H9 (cell line): ENCODE results near the gene CDK17. TPM values are rescaled to one million over a fixed set of nuclear protein-coding genes. Genes with fewer than 3 reads are reported as not detected.

ENCODE experiments used
- DNase-seq: peaks from one replicate; pipeline ENCODE4 v3.0.0-alpha.2; 2017
- H2AFZ ChIP-seq: one replicate; pipeline ENCODE4 v1.6.1; 2013; ENCODE audit warnings: mild to moderate bottlenecking, low read length, control low read depth, moderate library complexity
- H2AK5ac ChIP-seq: 2 replicates; pipeline ENCODE4 v1.6.1; 2013; ENCODE audit warnings: low read length, control low read depth, mixed read lengths; ENCODE audit not compliant: insufficient read length
- H2BK120ac ChIP-seq: one replicate; pipeline ENCODE4 v1.6.1; 2013; ENCODE audit warnings: low read depth, mild to moderate bottlenecking, low read length, control low read depth, inconsistent platforms; ENCODE audit not compliant: poor library complexity, severe bottlenecking
- H2BK12ac ChIP-seq: 2 replicates; pipeline ENCODE4 v1.6.1; 2013; ENCODE audit warnings: low read length, control low read depth, mixed read lengths, low read depth; ENCODE audit not compliant: insufficient read length
- H2BK15ac ChIP-seq: 2 replicates; pipeline ENCODE4 v1.6.1; 2013; ENCODE audit warnings: low read depth, low read length, control low read depth
- H2BK20ac ChIP-seq: one replicate; pipeline ENCODE4 v1.6.1; 2013; ENCODE audit warnings: low read depth, mild to moderate bottlenecking, low read length, control low read depth, inconsistent platforms; ENCODE audit not compliant: poor library complexity, severe bottlenecking
- H2BK5ac ChIP-seq: 2 replicates; pipeline ENCODE4 v1.6.1; 2013; ENCODE audit warnings: low read length, control low read depth, mixed read lengths; ENCODE audit not compliant: insufficient read length
- H3K14ac ChIP-seq: 2 replicates; pipeline ENCODE4 v1.6.1; 2013; ENCODE audit warnings: low read length, control low read depth; ENCODE audit not compliant: insufficient read depth
- H3K18ac ChIP-seq: 2 replicates; pipeline ENCODE4 v1.6.1; 2013; ENCODE audit warnings: low read depth, mild to moderate bottlenecking, mixed read lengths, low read length, control low read depth; ENCODE audit not compliant: insufficient read length
- H3K23ac ChIP-seq: 2 replicates; pipeline ENCODE4 v1.6.1; 2013; ENCODE audit warnings: low read length, control low read depth, mixed read lengths, low read depth; ENCODE audit not compliant: insufficient read length
- H3K23me2 ChIP-seq: 2 replicates; pipeline ENCODE4 v1.6.1; 2013; ENCODE audit warnings: low read depth, mild to moderate bottlenecking, mixed read lengths, low read length, control low read depth; ENCODE audit not compliant: insufficient read length, poor library complexity, severe bottlenecking
- H3K27ac ChIP-seq: 2 replicates; pipeline ENCODE4 v1.5.1; 2013; ENCODE audit warnings: low read length, control low read depth, mixed read lengths, low read depth; ENCODE audit not compliant: insufficient read length
- H3K27me3 ChIP-seq: 2 replicates; pipeline ENCODE4 v1.6.1; 2013; ENCODE audit warnings: low read length, control low read depth, inconsistent platforms; ENCODE audit not compliant: insufficient read depth
- H3K4ac ChIP-seq: 2 replicates; pipeline ENCODE4 v1.6.1; 2013; ENCODE audit warnings: low read depth, mild to moderate bottlenecking, control low read depth, inconsistent platforms, low read length, moderate library complexity
- H3K4me1 ChIP-seq: 2 replicates; pipeline ENCODE4 v1.6.1; 2013; ENCODE audit warnings: low read length, control low read depth, inconsistent platforms; ENCODE audit not compliant: insufficient read depth
- H3K4me2 ChIP-seq: 2 replicates; pipeline ENCODE4 v1.6.1; 2013; ENCODE audit warnings: low read length, control low read depth, mixed read lengths; ENCODE audit not compliant: insufficient read length, insufficient read depth
- H3K56ac ChIP-seq: 2 replicates; pipeline ENCODE4 v1.6.1; 2013; ENCODE audit warnings: low read depth, mild to moderate bottlenecking, mixed read lengths, low read length, control low read depth; ENCODE audit not compliant: insufficient read length
- H3K79me1 ChIP-seq: 2 replicates; pipeline ENCODE4 v1.6.1; 2013; ENCODE audit warnings: low read depth, mild to moderate bottlenecking, moderate library complexity, low read length, control low read depth, inconsistent platforms; ENCODE audit not compliant: insufficient read depth, poor library complexity, severe bottlenecking
- H3K79me2 ChIP-seq: 2 replicates; pipeline ENCODE4 v1.6.1; 2013; ENCODE audit warnings: low read length, control low read depth, inconsistent platforms; ENCODE audit not compliant: insufficient read depth
- H3K9ac ChIP-seq: 2 replicates; pipeline ENCODE4 v1.6.1; 2013; ENCODE audit warnings: low read length, control low read depth, mixed read lengths; ENCODE audit not compliant: insufficient read length; ENCODE audit errors: extremely low read depth
- H3K9me3 ChIP-seq: one replicate; pipeline ENCODE4 v1.6.1; 2013; ENCODE audit warnings: low read depth, low read length, inconsistent platforms; ENCODE audit not compliant: control insufficient read depth
- H3T11ph ChIP-seq: one replicate; pipeline ENCODE4 v1.6.1; 2013; ENCODE audit warnings: mild to moderate bottlenecking, low read length, control low read depth, inconsistent platforms
- H4K20me1 ChIP-seq: one replicate; pipeline ENCODE4 v1.6.1; 2013; ENCODE audit not compliant: control insufficient read depth, insufficient read length, insufficient read depth
- H4K5ac ChIP-seq: 2 replicates; pipeline ENCODE4 v1.6.1; 2013; ENCODE audit warnings: low read depth, mild to moderate bottlenecking, mixed read lengths, low read length, control low read depth; ENCODE audit not compliant: insufficient read length
- H4K8ac ChIP-seq: replicated peaks from 2 replicates; pipeline ENCODE4 v1.6.1; 2013; ENCODE audit warnings: low read length, control low read depth, mixed read lengths, low read depth; ENCODE audit not compliant: insufficient read length
- H4K91ac ChIP-seq: 2 replicates; pipeline ENCODE4 v1.6.1; 2013; ENCODE audit warnings: low read depth, mild to moderate bottlenecking, moderate library complexity, mixed read lengths, low read length, control low read depth; ENCODE audit not compliant: insufficient read length
- H3K27ac Mint-ChIP-seq, 3 experiments: 2 replicates in 2 of 3; 3 replicates in 1 of 3; pipeline ENCODE4 v1.8.0; 2020 to 2021; ENCODE audit warnings: mixed read lengths in 3 of 3, mild to moderate bottlenecking in 1 of 3, moderate library complexity in 1 of 3
- H3K27me3 Mint-ChIP-seq: 2 replicates; pipeline ENCODE4 v1.8.0; 2021; ENCODE audit warnings: low read depth, mild to moderate bottlenecking, moderate library complexity, mixed read lengths
- H3K36me3 Mint-ChIP-seq, 3 experiments: 2 replicates in 2 of 3; 3 replicates in 1 of 3; pipeline ENCODE4 v1.8.0; 2020 to 2021; ENCODE audit warnings: low read depth in 3 of 3, mixed read lengths in 3 of 3; ENCODE audit not compliant: insufficient read depth in 1 of 3
- H3K4me1 Mint-ChIP-seq, 2 experiments: 2 replicates each; pipeline ENCODE4 v1.8.0; 2020; ENCODE audit warnings: mixed read lengths in 2 of 2
- H3K4me3 Mint-ChIP-seq, 2 experiments: 2 replicates in 1 of 2; 3 replicates in 1 of 2; pipeline ENCODE4 v1.8.0; 2020 to 2021; ENCODE audit warnings: mild to moderate bottlenecking in 2 of 2, mixed read lengths in 2 of 2, moderate library complexity in 1 of 2
- H3K9me3 Mint-ChIP-seq, 2 experiments: 2 replicates in 1 of 2; 3 replicates in 1 of 2; pipeline ENCODE4 v1.8.0; 2020; ENCODE audit warnings: mild to moderate bottlenecking in 2 of 2, mixed read lengths in 2 of 2, moderate library complexity in 1 of 2
- total RNA-seq: library from RNA; stranded (reverse); gene quantifications from 2 replicates; pipeline ENCODE4 v1.2.1, GENCODE V29; 2021
- TF ChIP-seq, protein P1 (sequence below): fragments of 200-600 bp; sonication (generic); conservative IDR thresholded peaks from 3 replicates; pipeline ENCODE4 v1.8.0; 2021; ENCODE audit warnings: antibody characterized with exemption, mild to moderate bottlenecking

CDK17 gene
- total RNA-seq, 1 experiment from 2014 or later = 28.8 TPM

DNA sequence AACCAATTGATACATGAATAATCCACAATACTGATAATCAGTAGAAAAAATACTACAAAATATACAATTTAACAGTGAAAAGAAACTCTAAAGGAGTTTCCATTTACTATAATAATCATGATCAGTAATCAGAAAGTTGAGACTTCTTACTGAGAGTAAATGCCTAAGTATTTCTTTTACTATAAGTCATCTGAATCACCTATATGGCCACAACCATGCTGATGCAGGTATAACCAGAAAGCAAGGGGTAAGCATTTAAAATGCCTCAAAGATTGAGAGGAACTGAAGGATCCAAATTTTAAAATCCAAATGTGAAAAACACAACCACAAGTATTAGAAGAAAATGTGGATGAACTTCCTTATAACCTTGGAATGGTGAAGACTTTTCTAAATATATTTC lies 23.4 kb downstream of the CDK17 start:
- no peak overlapping the region for H3K18ac ChIP-seq
- H4K8ac ChIP-seq = no peak overlapping the region
- H3K4me1 ChIP-seq = no peaks in the 10 kb centered on the region; the same call in 1 of the 2 replicates
- H3K4ac ChIP-seq = no peak overlapping the region
- no peak overlapping the region for H3T11ph ChIP-seq
- peaks cover 10% of the 10 kb centered on the region; the same call in 1 of the 2 replicates for H3K79me2 ChIP-seq
- H2BK20ac ChIP-seq = no peak overlapping the region
- H2AK5ac ChIP-seq = no peak overlapping the region
- H3K9me3 ChIP-seq = no peaks in the 10 kb centered on the region
- no peak overlapping the region for H3K23ac ChIP-seq
- TF ChIP-seq, protein P1, sequence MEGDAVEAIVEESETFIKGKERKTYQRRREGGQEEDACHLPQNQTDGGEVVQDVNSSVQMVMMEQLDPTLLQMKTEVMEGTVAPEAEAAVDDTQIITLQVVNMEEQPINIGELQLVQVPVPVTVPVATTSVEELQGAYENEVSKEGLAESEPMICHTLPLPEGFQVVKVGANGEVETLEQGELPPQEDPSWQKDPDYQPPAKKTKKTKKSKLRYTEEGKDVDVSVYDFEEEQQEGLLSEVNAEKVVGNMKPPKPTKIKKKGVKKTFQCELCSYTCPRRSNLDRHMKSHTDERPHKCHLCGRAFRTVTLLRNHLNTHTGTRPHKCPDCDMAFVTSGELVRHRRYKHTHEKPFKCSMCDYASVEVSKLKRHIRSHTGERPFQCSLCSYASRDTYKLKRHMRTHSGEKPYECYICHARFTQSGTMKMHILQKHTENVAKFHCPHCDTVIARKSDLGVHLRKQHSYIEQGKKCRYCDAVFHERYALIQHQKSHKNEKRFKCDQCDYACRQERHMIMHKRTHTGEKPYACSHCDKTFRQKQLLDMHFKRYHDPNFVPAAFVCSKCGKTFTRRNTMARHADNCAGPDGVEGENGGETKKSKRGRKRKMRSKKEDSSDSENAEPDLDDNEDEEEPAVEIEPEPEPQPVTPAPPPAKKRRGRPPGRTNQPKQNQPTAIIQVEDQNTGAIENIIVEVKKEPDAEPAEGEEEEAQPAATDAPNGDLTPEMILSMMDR = no peak
- no peak overlapping the region for H3K27ac ChIP-seq
- no peaks in the 10 kb centered on the region for H3K27me3 ChIP-seq
- Mint-ChIP-seq H3K36me3 (peaks cover 6 to 17% (median 8%) of the 10 kb centered on the region in 3 experiments), H3K4me1 (peaks cover 13 to 19% of the 10 kb centered on the region in 2 experiments), H3K9me3 (peaks cover 10 to 13% of the 10 kb centered on the region in 2 experiments; a peak in 4 of 5 replicates), H3K4me3 (no peak overlapping the region), H3K27me3 (no peaks in the 10 kb centered on the region), H3K27ac (no peak overlapping the region)
- H3K23me2 ChIP-seq = no peaks in the 10 kb centered on the region
- no peak overlapping the region for H3K56ac ChIP-seq
- no peak overlapping the region for H4K91ac ChIP-seq
- H3K9ac ChIP-seq = no peak overlapping the region
- H2BK120ac ChIP-seq = no peak overlapping the region
- no peak overlapping the region for H2BK15ac ChIP-seq
- no peak overlapping the region for H3K4me2 ChIP-seq
- H4K5ac ChIP-seq = no peak overlapping the region
- H2AFZ ChIP-seq = no peak overlapping the region
- no peak for DNase-seq
- no peak overlapping the region for H2BK5ac ChIP-seq
- peaks cover 5% of the 10 kb centered on the region for H3K79me1 ChIP-seq
- no peak overlapping the region for H2BK12ac ChIP-seq
- H3K14ac ChIP-seq = no peak overlapping the region
- H4K20me1 ChIP-seq = no peaks in the 10 kb centered on the region
